ENCODE results near the gene STAG1. TPM values are rescaled to one million over a fixed set of nuclear protein-coding genes. Genes with fewer than 3 reads are reported as not detected.
"Not testable (repeated sequence)": the region's sequence is repeated elsewhere in the genome, so short reads cannot be mapped to it uniquely, and the experiment has no call there.

STAG1 gene
- total and polyA plus RNA-seq, 2 donors (not counting 1 experiment from before 2014, with no cell fraction given): 23.2 to 38.6 TPM

DNA sequence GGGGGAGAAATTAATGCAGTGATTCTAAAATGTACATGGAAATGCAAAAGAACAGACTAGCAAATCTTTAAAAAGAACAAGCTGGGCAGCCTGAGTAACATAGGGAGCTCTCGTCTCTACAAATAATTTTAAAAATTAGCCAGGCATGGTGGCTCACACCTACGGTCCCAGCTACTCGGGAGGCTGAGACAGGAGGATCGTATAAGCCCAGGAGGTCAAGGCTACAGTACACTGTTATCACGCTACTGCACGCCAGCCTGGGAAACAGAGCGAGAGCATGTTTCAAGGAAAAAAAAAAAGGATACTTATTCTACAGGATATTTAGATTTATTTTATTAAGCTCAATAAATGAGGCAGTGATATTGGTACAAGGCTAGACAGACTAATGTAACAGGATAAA is 40.9 kb downstream of the STAG1 start:
- Histone ChIP-seq H3K4me2 (ENCODE audit: extremely low read depth, insufficient read depth, low read length) (no peak overlapping the region), H3K36me3 (ENCODE audit: control insufficient read depth, insufficient read depth, low read length) (no peaks in the 10 kb centered on the region), H3K4me1 (ENCODE audit: control insufficient read depth, extremely low read depth, insufficient read depth, low read length) (no peaks in the 10 kb centered on the region), H4K20me1 (ENCODE audit: control insufficient read depth, extremely low read depth, insufficient read depth, low read length) (no peaks in the 10 kb centered on the region), H2AFZ (ENCODE audit: low read length) (no peak overlapping the region), H3K9ac (ENCODE audit: insufficient read depth, low read length) (no peak overlapping the region), H3K27me3 (ENCODE audit: control insufficient read depth, insufficient read depth, low read length) (no peaks in the 10 kb centered on the region), H3K27ac (ENCODE audit: insufficient read depth, low read length) (no peak overlapping the region), H3K4me3 (replicated peaks in 1 of 4; ENCODE audit: control extremely low read depth in 1 of 4, insufficient read depth in 1 of 4, low read depth in 3 of 4, low read length in 4 of 4) (no peak overlapping the region), H3K79me2 (ENCODE audit: control insufficient read depth, insufficient read depth, low read length) (peaks cover 60% of the 10 kb centered on the region), H3K9me3 (ENCODE audit: control insufficient read depth, insufficient read depth, low read depth, low read length) (no peaks in the 10 kb centered on the region)
- TF ChIP-seq, protein P1, sequence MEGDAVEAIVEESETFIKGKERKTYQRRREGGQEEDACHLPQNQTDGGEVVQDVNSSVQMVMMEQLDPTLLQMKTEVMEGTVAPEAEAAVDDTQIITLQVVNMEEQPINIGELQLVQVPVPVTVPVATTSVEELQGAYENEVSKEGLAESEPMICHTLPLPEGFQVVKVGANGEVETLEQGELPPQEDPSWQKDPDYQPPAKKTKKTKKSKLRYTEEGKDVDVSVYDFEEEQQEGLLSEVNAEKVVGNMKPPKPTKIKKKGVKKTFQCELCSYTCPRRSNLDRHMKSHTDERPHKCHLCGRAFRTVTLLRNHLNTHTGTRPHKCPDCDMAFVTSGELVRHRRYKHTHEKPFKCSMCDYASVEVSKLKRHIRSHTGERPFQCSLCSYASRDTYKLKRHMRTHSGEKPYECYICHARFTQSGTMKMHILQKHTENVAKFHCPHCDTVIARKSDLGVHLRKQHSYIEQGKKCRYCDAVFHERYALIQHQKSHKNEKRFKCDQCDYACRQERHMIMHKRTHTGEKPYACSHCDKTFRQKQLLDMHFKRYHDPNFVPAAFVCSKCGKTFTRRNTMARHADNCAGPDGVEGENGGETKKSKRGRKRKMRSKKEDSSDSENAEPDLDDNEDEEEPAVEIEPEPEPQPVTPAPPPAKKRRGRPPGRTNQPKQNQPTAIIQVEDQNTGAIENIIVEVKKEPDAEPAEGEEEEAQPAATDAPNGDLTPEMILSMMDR (conservative IDR thresholded peaks at IDR 0.05 in 1 of 2, IDR thresholded peaks at IDR 0.05 in 1 of 2; ENCODE audit: low read depth in 1 of 2, low read length in 2 of 2): no peak
- TF ChIP-seq EZH2 (IDR thresholded peaks at IDR 0.05; ENCODE audit: low read length, missing control alignments): no peak
- no peak for DNase-seq (ENCODE audit: low read depth in 2 of 2)

DNA sequence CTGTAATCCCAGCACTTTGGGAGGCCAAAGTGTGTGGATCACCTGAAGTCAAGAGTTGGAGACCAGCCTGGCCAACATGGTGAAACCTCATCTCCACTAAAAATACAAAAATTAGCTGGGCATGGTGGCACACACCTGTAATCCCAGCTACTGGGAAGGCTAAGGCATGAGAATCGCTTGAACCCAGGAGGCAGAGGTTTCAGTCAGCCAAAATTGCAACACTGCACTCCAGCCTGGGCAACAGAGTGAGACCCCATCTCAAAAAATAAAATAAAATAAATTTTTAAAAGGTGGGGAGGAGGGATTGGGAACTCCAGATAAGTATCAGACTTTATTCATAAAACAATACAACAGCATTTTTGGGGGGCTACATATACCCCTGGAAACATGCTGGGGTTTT is 42.4 kb downstream of the STAG1 start:
- H3K9ac ChIP-seq (ENCODE audit: insufficient read depth, low read length); H2AFZ ChIP-seq (ENCODE audit: low read length); H3K4me3 ChIP-seq (replicated peaks in 1 of 4; ENCODE audit: control extremely low read depth in 1 of 4, insufficient read depth in 1 of 4, low read depth in 3 of 4, low read length in 4 of 4); H3K4me2 ChIP-seq (ENCODE audit: extremely low read depth, insufficient read depth, low read length); H3K27me3 ChIP-seq (ENCODE audit: control insufficient read depth, insufficient read depth, low read length); H3K27ac ChIP-seq (ENCODE audit: insufficient read depth, low read length); H3K4me1 ChIP-seq (ENCODE audit: control insufficient read depth, extremely low read depth, insufficient read depth, low read length); H3K9me3 ChIP-seq (ENCODE audit: control insufficient read depth, insufficient read depth, low read depth, low read length); H4K20me1 ChIP-seq (ENCODE audit: control insufficient read depth, extremely low read depth, insufficient read depth, low read length); H3K36me3 ChIP-seq (ENCODE audit: control insufficient read depth, insufficient read depth, low read length); DNase-seq (ENCODE audit: low read depth in 2 of 2): not testable (repeated sequence)
- peaks cover 62% of the 10 kb centered on the region for H3K79me2 ChIP-seq (ENCODE audit: control insufficient read depth, insufficient read depth, low read length)

DNA sequence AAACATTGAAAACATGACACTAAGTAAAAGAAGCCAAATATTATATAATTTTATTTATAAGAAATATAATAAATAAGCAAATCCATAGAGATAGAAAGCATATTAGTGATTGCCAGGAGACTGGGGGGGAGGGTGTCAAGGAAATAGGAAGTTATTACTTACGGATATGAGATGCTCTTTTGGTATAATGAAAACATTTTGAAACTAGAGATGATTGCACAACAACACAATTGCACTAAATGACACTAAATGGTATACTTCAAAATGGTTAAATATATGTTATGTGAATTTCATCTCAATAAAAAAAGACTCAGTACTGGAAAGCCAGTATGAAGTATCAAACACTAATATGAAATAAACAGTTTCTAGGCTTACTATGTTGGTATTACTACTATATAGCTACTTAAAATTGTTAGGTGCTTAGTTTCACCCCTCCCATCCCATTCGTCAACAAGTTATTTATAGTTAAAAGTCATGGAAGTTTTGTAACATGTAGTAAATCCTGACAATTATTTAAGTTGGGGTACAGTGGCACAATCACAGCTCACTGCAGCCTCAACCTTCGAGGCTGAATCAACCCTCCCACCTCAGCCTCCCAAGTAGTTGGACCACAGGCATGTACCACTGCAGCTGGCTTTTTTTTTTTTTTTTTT is 43.7 kb downstream of the STAG1 start:
- no peaks in the 10 kb centered on the region for H3K4me1 ChIP-seq (ENCODE audit: control insufficient read depth, extremely low read depth, insufficient read depth, low read length)
- H3K4me3 ChIP-seq (replicated peaks in 1 of 4; ENCODE audit: control extremely low read depth in 1 of 4, insufficient read depth in 1 of 4, low read depth in 3 of 4, low read length in 4 of 4): no peak overlapping the region
- peaks cover 65% of the 10 kb centered on the region for H3K79me2 ChIP-seq (ENCODE audit: control insufficient read depth, insufficient read depth, low read length)
- H2AFZ ChIP-seq (ENCODE audit: low read length): no peak overlapping the region
- no peak overlapping the region for H3K27ac ChIP-seq (ENCODE audit: insufficient read depth, low read length)
- no peak overlapping the region for H3K9ac ChIP-seq (ENCODE audit: insufficient read depth, low read length)
- H4K20me1 ChIP-seq (ENCODE audit: control insufficient read depth, extremely low read depth, insufficient read depth, low read length): no peaks in the 10 kb centered on the region
- TF ChIP-seq EZH2 (IDR thresholded peaks at IDR 0.05; ENCODE audit: low read length, missing control alignments): no peak
- TF ChIP-seq, protein P1 (conservative IDR thresholded peaks at IDR 0.05 in 1 of 2, IDR thresholded peaks at IDR 0.05 in 1 of 2; ENCODE audit: low read depth in 1 of 2, low read length in 2 of 2): no peak
- peak in 1 of 2 donors; percentile 33 for DNase-seq (ENCODE audit: low read depth in 2 of 2)
- no peaks in the 10 kb centered on the region for H3K36me3 ChIP-seq (ENCODE audit: control insufficient read depth, insufficient read depth, low read length)
- H3K4me2 ChIP-seq (ENCODE audit: extremely low read depth, insufficient read depth, low read length): no peak overlapping the region
- no peaks in the 10 kb centered on the region for H3K27me3 ChIP-seq (ENCODE audit: control insufficient read depth, insufficient read depth, low read length)
- no peaks in the 10 kb centered on the region for H3K9me3 ChIP-seq (ENCODE audit: control insufficient read depth, insufficient read depth, low read depth, low read length)

Measured in fibroblast of lung (primary cell).